Measurements from ENCODE around the gene LIMS2. TPM values are rescaled to one million over a fixed set of nuclear protein-coding genes. Genes with fewer than 3 reads are reported as not detected.

LIMS2 gene
- total and polyA plus RNA-seq, 5 experiments from 2014 or later = 3.4 to 12.5 (median 10.1) TPM

- H3K4me1 Mint-ChIP-seq = peaks cover 1 to 10% (median 4%) of the 10 kb centered on the region in 4 donors
- no peak for DNase-seq
- H3K36me3 Mint-ChIP-seq = no peaks in the 10 kb centered on the region
- POLR2A ChIA-PET = no interaction called here
- H3K27me3 Mint-ChIP-seq = peaks cover 0 to 25% (median 16%) of the 10 kb centered on the region in 5 donors
- no peak overlapping the region for H3K27ac Mint-ChIP-seq
- H3K4me3 Mint-ChIP-seq = no peak overlapping the region
- ATAC-seq = no peak
- H3K9me3 Mint-ChIP-seq = no peaks in the 10 kb centered on the region
Observed at GRCh38 chr2:127681288-127681804, 6.0 kb upstream of the LIMS2 start.

GRCh38 chr2:127680706-127681287 lies 5.5 kb upstream of the LIMS2 start:
- POLR2A ChIA-PET = no interaction called here
- no peak for ATAC-seq
- no peak overlapping the region for H3K4me3 Mint-ChIP-seq

GRCh38 chr2:127679680-127680361 lies 4.5 kb upstream of the LIMS2 start:
- DNase-seq (no peak), ATAC-seq (peak in 1 of 2 donors; percentile 27)
- H3K27me3 Mint-ChIP-seq = peaks cover 5 to 32% (median 22%) of the 10 kb centered on the region in 5 donors
- POLR2A ChIA-PET = no interaction called here
- peaks cover 2 to 16% (median 9%) of the 10 kb centered on the region in 4 donors for H3K4me1 Mint-ChIP-seq
- H3K27ac Mint-ChIP-seq = no peak overlapping the region
- H3K36me3 Mint-ChIP-seq = no peaks in the 10 kb centered on the region
- H3K9me3 Mint-ChIP-seq = no peaks in the 10 kb centered on the region
- no peak overlapping the region for H3K4me3 Mint-ChIP-seq

More at GRCh38 chr2:127680706-127681287, 5.5 kb upstream of the LIMS2 start:
- peaks cover 2 to 13% (median 7%) of the 10 kb centered on the region in 4 donors for H3K4me1 Mint-ChIP-seq
- no peaks in the 10 kb centered on the region for H3K9me3 Mint-ChIP-seq
- H3K27ac Mint-ChIP-seq = no peak overlapping the region
- no peak for DNase-seq
- no peaks in the 10 kb centered on the region for H3K36me3 Mint-ChIP-seq
- H3K27me3 Mint-ChIP-seq = peaks cover 4 to 30% (median 20%) of the 10 kb centered on the region in 5 donors

- H3K27ac Mint-ChIP-seq = no peak overlapping the region
- H3K9me3 Mint-ChIP-seq = no peaks in the 10 kb centered on the region
- ATAC-seq (no peak), DNase-seq (no peak)
- peaks cover 5 to 23% (median 13%) of the 10 kb centered on the region in 4 donors for H3K4me1 Mint-ChIP-seq
- H3K4me3 Mint-ChIP-seq = no peak overlapping the region
- POLR2A ChIA-PET = no interaction called here
- peaks cover 7 to 40% (median 25%) of the 10 kb centered on the region in 5 donors for H3K27me3 Mint-ChIP-seq
- peaks cover 0 to 3% (median 0%) of the 10 kb centered on the region in 3 donors for H3K36me3 Mint-ChIP-seq
Observed at GRCh38 chr2:127678991-127679390, 3.7 kb upstream of the LIMS2 start.

GRCh38 chr2:127678531-127678930 lies 3.2 kb upstream of the LIMS2 start:
- Mint-ChIP-seq H3K36me3 (peaks cover 0 to 3% (median 0%) of the 10 kb centered on the region in 3 donors), H3K4me1 (peaks cover 6 to 27% (median 13%) of the 10 kb centered on the region in 4 donors), H3K27me3 (peaks cover 7 to 44% (median 29%) of the 10 kb centered on the region in 5 donors), H3K27ac (no peak overlapping the region), H3K4me3 (no peak overlapping the region), H3K9me3 (no peaks in the 10 kb centered on the region)
- ATAC-seq (no peak), DNase-seq (no peak)
- POLR2A ChIA-PET = no interaction called here

GRCh38 chr2:127676906-127677305 lies 1.6 kb upstream of the LIMS2 start:
- no peak overlapping the region for H3K27ac Mint-ChIP-seq
- peaks cover 0 to 3% (median 0%) of the 10 kb centered on the region in 3 donors for H3K36me3 Mint-ChIP-seq
- H3K4me1 Mint-ChIP-seq = peaks cover 6 to 24% (median 12%) of the 10 kb centered on the region in 4 donors
- H3K9me3 Mint-ChIP-seq = no peaks in the 10 kb centered on the region
- peaks cover 12 to 60% (median 37%) of the 10 kb centered on the region in 5 donors for H3K27me3 Mint-ChIP-seq
- DNase-seq = no peak
- ATAC-seq = no peak
- H3K4me3 Mint-ChIP-seq = peak overlapping the region in 2 of 10 donors; percentile 20 to 42
- POLR2A ChIA-PET = interaction anchor here (1.0 kb wide), 1 partner anchor 26 kb away, joined by 3 read pairs; no protein-coding TSS in a partner anchor

- no peak overlapping the region for H3K27ac Mint-ChIP-seq
- peaks cover 4 to 18% (median 12%) of the 10 kb centered on the region in 4 donors for H3K4me1 Mint-ChIP-seq
- peak; percentile 63 to 81 for ATAC-seq
Observed at GRCh38 chr2:127674241-127675209, 805 bp downstream of the LIMS2 start.

GRCh38 chr2:127673291-127674069 lies 1.9 kb downstream of the LIMS2 start:
- peaks cover 0 to 3% (median 0%) of the 10 kb centered on the region in 3 donors for H3K36me3 Mint-ChIP-seq
- H3K4me3 Mint-ChIP-seq = peak overlapping the region; percentile 56 to 86 (median 80)
- peaks cover 22 to 72% (median 53%) of the 10 kb centered on the region in 5 donors for H3K27me3 Mint-ChIP-seq
- peaks cover 4 to 18% (median 12%) of the 10 kb centered on the region in 4 donors for H3K4me1 Mint-ChIP-seq
- no peak for ATAC-seq
- peak overlapping the region in 1 of 10 donors; percentile 52 for H3K27ac Mint-ChIP-seq
- peaks cover 0 to 2% (median 0%) of the 10 kb centered on the region in 9 donors for H3K9me3 Mint-ChIP-seq
- DNase-seq = no peak
- POLR2A ChIA-PET = no interaction called here

More at GRCh38 chr2:127674241-127675209, 805 bp downstream of the LIMS2 start:
- H3K36me3 Mint-ChIP-seq = peaks cover 0 to 3% (median 0%) of the 10 kb centered on the region in 3 donors
- H3K4me3 Mint-ChIP-seq = peak overlapping the region; percentile 63 to 86 (median 80)
- POLR2A ChIA-PET = interaction anchor here (1.2 kb wide), 1 partner anchor 26 kb away, joined by 3 read pairs; no protein-coding TSS in a partner anchor
- peaks cover 19 to 76% (median 52%) of the 10 kb centered on the region in 5 donors for H3K27me3 Mint-ChIP-seq
- peaks cover 0 to 2% (median 0%) of the 10 kb centered on the region in 9 donors for H3K9me3 Mint-ChIP-seq
- DNase-seq = peak in 4 of 10 donors; percentile 17 to 40 (median 23)

- H3K4me1 Mint-ChIP-seq = peaks cover 4 to 18% (median 12%) of the 10 kb centered on the region in 4 donors
- DNase-seq = no peak
- peak overlapping the region in 1 of 10 donors; percentile 37 for H3K27ac Mint-ChIP-seq
- peaks cover 0 to 2% (median 0%) of the 10 kb centered on the region in 9 donors for H3K9me3 Mint-ChIP-seq
- H3K4me3 Mint-ChIP-seq = peak overlapping the region in 3 of 10 donors; percentile 28 to 56 (median 39)
- ATAC-seq = no peak
- H3K36me3 Mint-ChIP-seq = peaks cover 0 to 3% (median 0%) of the 10 kb centered on the region in 3 donors
- H3K27me3 Mint-ChIP-seq = peaks cover 22 to 66% (median 50%) of the 10 kb centered on the region in 5 donors
- POLR2A ChIA-PET = no interaction called here
Observed at GRCh38 chr2:127672341-127673224, 2.7 kb downstream of the LIMS2 start.

GRCh38 chr2:127671557-127672302 lies 3.6 kb downstream of the LIMS2 start:
- H3K27ac Mint-ChIP-seq = peak overlapping the region in 1 of 10 donors; percentile 24
- H3K36me3 Mint-ChIP-seq = peaks cover 0 to 3% (median 0%) of the 10 kb centered on the region in 3 donors
- H3K4me1 Mint-ChIP-seq = peaks cover 4 to 18% (median 11%) of the 10 kb centered on the region in 4 donors
- POLR2A ChIA-PET = no interaction called here
- DNase-seq (no peak), ATAC-seq (no peak)
- no peak overlapping the region for H3K4me3 Mint-ChIP-seq
- H3K9me3 Mint-ChIP-seq = peaks cover 0 to 2% (median 0%) of the 10 kb centered on the region in 9 donors
- peaks cover 22 to 66% (median 49%) of the 10 kb centered on the region in 5 donors for H3K27me3 Mint-ChIP-seq
